ENCODE results near the gene PRRT3. TPM values are rescaled to one million over a fixed set of nuclear protein-coding genes. Genes with fewer than 3 reads are reported as not detected.

PRRT3 gene
- polyA plus RNA-seq, 1 experiment, result 4.0 TPM

GRCh38 chr3:9933561-9934234, 18.5 kb downstream of the PRRT3 start, which contains the start of gene CRELD1:
Gene CRELD1, plus strand, starts transcription at chr3:9933834. Its CDS starts 605 bp downstream, at chr3:9934439.
- Histone ChIP-seq H3K27me3 (ENCODE audit: control insufficient read depth, insufficient read depth, low read length) (no peaks in the 10 kb centered on the region), H3K4me3 (ENCODE audit: low read depth, low read length) (peak within 1 kb of the TSS; percentile 53), H3K36me3 (ENCODE audit: control insufficient read depth, insufficient read depth, low read length) (peaks cover 11% of the 10 kb centered on the region)
- POLR2A ChIA-PET, result interaction anchor here (0.6 to 0.9 kb wide), 5 partner anchors 8 to 289 kb away, joined by 3 to 4 read pairs (median 3); no protein-coding TSS in a partner anchor
- CTCF ChIA-PET, result interaction anchor here (0.6 to 5.3 kb wide), 19 partner anchors 8 to 370 kb away, joined by 3 to 29 read pairs (median 5); partner anchors contain the start of genes IL17RC and RPUSD3
- no peak for TF ChIP-seq CTCF (IDR thresholded peaks at IDR 0.05; ENCODE audit: insufficient read depth, low read depth, low read length)
- peak; percentile 46 for DNase-seq (ENCODE audit: low read depth)

GRCh38 chr3:9932843-9933560, 19.2 kb downstream of the PRRT3 start:
- H3K27me3 ChIP-seq (ENCODE audit: control insufficient read depth, insufficient read depth, low read length), result no peaks in the 10 kb centered on the region
- H3K36me3 ChIP-seq (ENCODE audit: control insufficient read depth, insufficient read depth, low read length), result peaks cover 16% of the 10 kb centered on the region
- ChIA-PET POLR2A (interaction anchor here (0.6 to 0.9 kb wide), 6 partner anchors 8 to 290 kb away, joined by 3 to 4 read pairs (median 3); no protein-coding TSS in a partner anchor), CTCF (interaction anchor here (0.6 to 5.3 kb wide), 33 partner anchors 8 to 370 kb away, joined by 3 to 29 read pairs (median 4); partner anchors contain the start of genes FANCD2, IL17RC and RPUSD3)
- H3K4me3 ChIP-seq (ENCODE audit: low read depth, low read length), result peak overlapping the region; percentile 53
- peak; percentile 89 for TF ChIP-seq CTCF (IDR thresholded peaks at IDR 0.05; ENCODE audit: insufficient read depth, low read depth, low read length)
- no peak for DNase-seq (ENCODE audit: low read depth)

GRCh38 chr3:9932535-9932842, 19.7 kb downstream of the PRRT3 start:
- DNase-seq (ENCODE audit: low read depth), result no peak
- POLR2A ChIA-PET, result interaction anchor here (0.6 kb wide), 1 partner anchor 81 kb away, joined by 4 read pairs; no protein-coding TSS in a partner anchor
- no peak for TF ChIP-seq CTCF (IDR thresholded peaks at IDR 0.05; ENCODE audit: insufficient read depth, low read depth, low read length)
- peaks cover 14% of the 10 kb centered on the region for H3K36me3 ChIP-seq (ENCODE audit: control insufficient read depth, insufficient read depth, low read length)
- H3K4me3 ChIP-seq (ENCODE audit: low read depth, low read length), result no peak overlapping the region; the same call in 1 of the 2 replicates
- CTCF ChIA-PET, result interaction anchor here (0.6 to 5.3 kb wide), 27 partner anchors 10 to 371 kb away, joined by 3 to 29 read pairs (median 4); partner anchors contain the start of genes FANCD2 and IL17RC
- H3K27me3 ChIP-seq (ENCODE audit: control insufficient read depth, insufficient read depth, low read length), result no peaks in the 10 kb centered on the region

GRCh38 chr3:9930804-9931418, 21.3 kb downstream of the PRRT3 start:
- CTCF ChIA-PET, result interaction anchor here (0.6 to 5.3 kb wide), 6 partner anchors 9 to 352 kb away, joined by 3 to 29 read pairs (median 14); partner anchors contain the start of gene IL17RC
- H3K36me3 ChIP-seq (ENCODE audit: control insufficient read depth, insufficient read depth, low read length), result peaks cover 13% of the 10 kb centered on the region
- no peaks in the 10 kb centered on the region for H3K27me3 ChIP-seq (ENCODE audit: control insufficient read depth, insufficient read depth, low read length)
- DNase-seq (ENCODE audit: low read depth), result no peak
- peak; percentile 19; the same call in 1 of the 2 replicates for TF ChIP-seq CTCF (IDR thresholded peaks at IDR 0.05; ENCODE audit: insufficient read depth, low read depth, low read length)
- POLR2A ChIA-PET, result interaction anchor here (0.6 kb wide), 1 partner anchor 233 kb away, joined by 15 read pairs; no protein-coding TSS in a partner anchor
- H3K4me3 ChIP-seq (ENCODE audit: low read depth, low read length), result no peak overlapping the region
